CD14-positive monocyte (primary cell): Measurements from ENCODE around the gene EVX1. TPM values are rescaled to one million over a fixed set of nuclear protein-coding genes. Genes with fewer than 3 reads are reported as not detected.

Experiments
- DNase-seq, 3 donors: peaks; one replicate each; pipeline ENCODE4 v3.0.0-alpha.2; 2011 to 2022
- H2AFZ ChIP-seq: 2 replicates; pipeline ENCODE4 v1.6.0; 2012; ENCODE audit warnings: mild to moderate bottlenecking, low read depth, low read length, inconsistent platforms; ENCODE audit not compliant: insufficient read depth, poor library complexity, severe bottlenecking
- H3K27ac ChIP-seq, 2 donors: 1 replicate in 1 of 2; 2 replicates in 1 of 2; pipeline ENCODE4 v1.5.1; 2012 to 2013; ENCODE audit warnings: low read length in 2 of 2, control low read depth in 1 of 2, inconsistent platforms in 1 of 2, low read depth in 1 of 2, mild to moderate bottlenecking in 1 of 2
- H3K27me3 ChIP-seq, 2 donors: one replicate each; pipeline versions ENCODE4 v1.6.0 to v1.6.1; 2011 to 2013; ENCODE audit warnings: low read length in 2 of 2; ENCODE audit not compliant: control insufficient read depth in 2 of 2, insufficient read depth in 2 of 2
- H3K36me3 ChIP-seq, 2 donors: replicated peaks in 1 of 2; 1 replicate in 1 of 2; 2 replicates in 1 of 2; pipeline versions ENCODE4 v1.5.1 to v1.6.1; 2012 to 2013; ENCODE audit warnings: low read length in 2 of 2, control low read depth in 1 of 2, inconsistent platforms in 1 of 2, mild to moderate bottlenecking in 1 of 2; ENCODE audit not compliant: insufficient read depth in 2 of 2, control insufficient read depth in 1 of 2
- H3K4me1 ChIP-seq, 2 donors: 1 replicate in 1 of 2; 2 replicates in 1 of 2; pipeline versions ENCODE4 v1.5.1 to v1.6.1; 2012 to 2013; ENCODE audit warnings: low read length in 2 of 2, control low read depth in 1 of 2, inconsistent platforms in 1 of 2, mild to moderate bottlenecking in 1 of 2, moderate library complexity in 1 of 2; ENCODE audit not compliant: insufficient read depth in 2 of 2, control insufficient read depth in 1 of 2
- H3K4me2 ChIP-seq: replicated peaks from 2 replicates; pipeline ENCODE3; 2012; ENCODE audit warnings: low read length, moderate library complexity, mild to moderate bottlenecking; ENCODE audit not compliant: poor library complexity, severe bottlenecking; ENCODE audit errors: extremely low read depth
- H3K4me3 ChIP-seq, 3 experiments: fragments of 200-600 bp in 1 of 3; sonication (generic) in 1 of 3; replicated peaks in 1 of 3; 1 replicate in 2 of 3; 2 replicates in 1 of 3; pipeline ENCODE4 v1.5.1; 2011 to 2013; ENCODE audit warnings: low read length in 3 of 3, mild to moderate bottlenecking in 3 of 3, control low read depth in 2 of 3, low read depth in 2 of 3, inconsistent platforms in 1 of 3, moderate library complexity in 1 of 3
- H3K79me2 ChIP-seq: 2 replicates; pipeline ENCODE4 v1.6.0; 2012; ENCODE audit warnings: mild to moderate bottlenecking, control low read depth, inconsistent platforms, low read length, moderate library complexity; ENCODE audit not compliant: insufficient read depth
- H3K9ac ChIP-seq: 2 replicates; pipeline ENCODE4 v1.6.0; 2017; ENCODE audit warnings: low read length, mild to moderate bottlenecking; ENCODE audit not compliant: insufficient read depth, poor library complexity, severe bottlenecking
- H3K9me3 ChIP-seq, 2 donors: replicated peaks in 1 of 2; 1 replicate in 1 of 2; 2 replicates in 1 of 2; pipeline versions ENCODE4 v1.5.1 to v1.6.1; 2012 to 2013; ENCODE audit warnings: low read length in 2 of 2, control low read depth in 1 of 2; ENCODE audit not compliant: control insufficient read depth in 1 of 2, insufficient read depth in 1 of 2
- H4K20me1 ChIP-seq: 2 replicates; pipeline ENCODE4 v1.6.0; 2012; ENCODE audit warnings: mild to moderate bottlenecking, low read length, control low read depth, moderate library complexity; ENCODE audit not compliant: insufficient read depth
- H3K27ac Mint-ChIP-seq, 7 donors: one replicate each; pipeline ENCODE4 v1.8.0; 2020; ENCODE audit warnings: mild to moderate bottlenecking in 7 of 7, mixed read lengths in 7 of 7, moderate library complexity in 6 of 7, inconsistent platforms in 2 of 7
- H3K27me3 Mint-ChIP-seq, 3 donors: one replicate each; pipeline ENCODE4 v1.8.0; 2021 to 2022; ENCODE audit warnings: low read depth in 3 of 3, mild to moderate bottlenecking in 3 of 3, mixed read lengths in 3 of 3, moderate library complexity in 3 of 3, inconsistent platforms in 1 of 3
- H3K36me3 Mint-ChIP-seq, 2 donors: one replicate each; pipeline ENCODE4 v1.8.0; 2020; ENCODE audit warnings: mixed read lengths in 2 of 2, inconsistent platforms in 1 of 2, mild to moderate bottlenecking in 1 of 2
- H3K4me1 Mint-ChIP-seq: one replicate; pipeline ENCODE4 v1.8.0; 2020; ENCODE audit warnings: mild to moderate bottlenecking, mixed read lengths
- H3K4me3 Mint-ChIP-seq, 2 donors: one replicate each; pipeline ENCODE4 v1.8.0; 2020; ENCODE audit warnings: mild to moderate bottlenecking in 2 of 2, mixed read lengths in 2 of 2, moderate library complexity in 1 of 2
- H3K9me3 Mint-ChIP-seq, 7 donors: one replicate each; pipeline ENCODE4 v1.8.0; 2020 to 2022; ENCODE audit warnings: mixed read lengths in 7 of 7, mild to moderate bottlenecking in 6 of 7, moderate library complexity in 6 of 7, inconsistent platforms in 2 of 7
- WGBS: methylation state at CpG from one replicate; pipeline ENCODE4 v1.1.5; 2013; ENCODE audit warnings: missing lambda C conversion rate; ENCODE audit not compliant: insufficient coverage; 5-methylcytosine and 5-hydroxymethylcytosine counted together
- intact Hi-C, 2 donors: fragments of 100-400 bp; cut with micrococcal nuclease; formaldehyde crosslinking; loops; one replicate each; pipeline versions ENCODE4 v1.15.0 to v1.15.1; 2023
- polyA plus RNA-seq, 3 donors: library from polyadenylated mRNA; depleted of rRNA in 1 of 3; unstranded in 2 of 3; stranded (reverse) in 1 of 3; fragments of 300-500 nt in 2 of 3; fragments of >200 nt in 1 of 3; fragmentation: Illumina TruSeq in 2 of 3; gene quantifications; 1 replicate in 2 of 3; 2 replicates in 1 of 3; pipeline ENCODE4 v1.2.3, GENCODE V29; 2012 to 2021
- TF ChIP-seq, protein P1 (sequence below): fragments of 200-600 bp; IDR thresholded peaks from one replicate; pipeline ENCODE4 v1.8.0; 2022; ENCODE audit warnings: antibody characterized with exemption, mild to moderate bottlenecking

The EVX1 gene
- polyA plus RNA-seq, 3 donors, result not detected

DNA sequence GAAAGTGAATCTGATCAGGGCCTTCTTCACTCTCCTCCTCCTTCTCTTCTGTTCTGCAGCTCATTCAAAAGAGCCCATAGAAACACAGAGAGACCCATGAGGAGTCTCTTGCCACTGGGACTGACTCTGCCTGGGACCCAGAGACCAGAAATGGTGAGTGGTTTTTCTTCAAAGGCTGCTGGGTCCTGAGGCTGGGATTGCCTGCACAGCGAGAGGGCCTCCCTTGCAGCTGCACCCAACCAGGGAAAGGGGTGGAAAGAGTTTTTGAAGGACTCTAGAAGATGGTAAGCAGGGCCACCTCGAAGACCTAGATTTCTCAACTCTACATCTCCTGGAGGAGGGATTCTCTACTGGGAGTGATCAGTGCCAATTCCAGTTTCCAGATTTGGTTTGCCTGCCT lies 27.2 kb upstream of the EVX1 start:
- intact Hi-C loops, result loop anchor here in 1 of 2 donors (10.0 kb wide), 1 partner anchor 709 kb away; no protein-coding TSS in a partner anchor
- no peaks in the 10 kb centered on the region for H4K20me1 ChIP-seq

DNA sequence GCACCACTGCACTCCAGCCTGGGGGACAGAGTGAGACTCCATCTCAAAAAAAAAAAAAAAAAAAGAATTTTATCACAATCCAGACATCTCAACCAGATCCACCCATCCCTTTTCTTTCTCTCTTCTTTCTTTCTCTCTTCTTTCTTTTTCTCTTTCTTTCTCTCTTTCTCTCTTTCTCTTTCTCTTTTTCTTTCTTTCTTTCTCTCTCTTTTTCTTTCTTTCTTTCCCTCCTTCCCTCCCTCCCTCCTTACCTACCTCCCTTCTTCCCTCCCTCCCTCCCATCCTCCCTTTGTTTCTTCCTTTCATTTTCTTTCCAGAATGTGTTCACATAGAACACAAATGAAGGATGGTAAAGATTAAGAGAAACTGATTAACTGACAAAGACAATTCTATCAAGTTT lies 24.7 kb upstream of the EVX1 start:
- H3K9me3 ChIP-seq, result peaks cover 0 to 14% of the 10 kb centered on the region in 2 donors
- H3K4me3 ChIP-seq, result no peak overlapping the region
- Mint-ChIP-seq H3K9me3 (peaks cover 0 to 19% (median 4%) of the 10 kb centered on the region in 7 donors), H3K27ac (no peak overlapping the region), H3K27me3 (peaks cover 90 to 98% (median 94%) of the 10 kb centered on the region in 3 donors), H3K36me3 (peaks cover 0 to 8% of the 10 kb centered on the region in 2 donors), H3K4me1 (peaks cover 6% of the 10 kb centered on the region), H3K4me3 (peak overlapping the region in 1 of 2 donors; percentile 73)
- H4K20me1 ChIP-seq, result no peaks in the 10 kb centered on the region
- no peak for DNase-seq
- H3K27ac ChIP-seq, result no peak overlapping the region
- intact Hi-C loops, result loop anchor here in 1 of 2 donors (10.0 kb wide), 1 partner anchor 707 kb away; no protein-coding TSS in a partner anchor
- H3K4me1 ChIP-seq, result peaks cover 3 to 12% of the 10 kb centered on the region in 2 donors
- H3K4me2 ChIP-seq, result no peak overlapping the region
- TF ChIP-seq, protein P1, sequence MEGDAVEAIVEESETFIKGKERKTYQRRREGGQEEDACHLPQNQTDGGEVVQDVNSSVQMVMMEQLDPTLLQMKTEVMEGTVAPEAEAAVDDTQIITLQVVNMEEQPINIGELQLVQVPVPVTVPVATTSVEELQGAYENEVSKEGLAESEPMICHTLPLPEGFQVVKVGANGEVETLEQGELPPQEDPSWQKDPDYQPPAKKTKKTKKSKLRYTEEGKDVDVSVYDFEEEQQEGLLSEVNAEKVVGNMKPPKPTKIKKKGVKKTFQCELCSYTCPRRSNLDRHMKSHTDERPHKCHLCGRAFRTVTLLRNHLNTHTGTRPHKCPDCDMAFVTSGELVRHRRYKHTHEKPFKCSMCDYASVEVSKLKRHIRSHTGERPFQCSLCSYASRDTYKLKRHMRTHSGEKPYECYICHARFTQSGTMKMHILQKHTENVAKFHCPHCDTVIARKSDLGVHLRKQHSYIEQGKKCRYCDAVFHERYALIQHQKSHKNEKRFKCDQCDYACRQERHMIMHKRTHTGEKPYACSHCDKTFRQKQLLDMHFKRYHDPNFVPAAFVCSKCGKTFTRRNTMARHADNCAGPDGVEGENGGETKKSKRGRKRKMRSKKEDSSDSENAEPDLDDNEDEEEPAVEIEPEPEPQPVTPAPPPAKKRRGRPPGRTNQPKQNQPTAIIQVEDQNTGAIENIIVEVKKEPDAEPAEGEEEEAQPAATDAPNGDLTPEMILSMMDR, result no peak
- no peaks in the 10 kb centered on the region for H3K36me3 ChIP-seq
- H3K79me2 ChIP-seq, result no peaks in the 10 kb centered on the region
- no peak overlapping the region for H3K9ac ChIP-seq
- H3K27me3 ChIP-seq, result peaks cover 89 to 98% of the 10 kb centered on the region in 2 donors
- H2AFZ ChIP-seq, result no peak overlapping the region

More for the DNA sequence above, 27.2 kb upstream of the EVX1 start:
- no peak for DNase-seq
- Histone ChIP-seq H3K4me1 (peaks cover 6 to 14% of the 10 kb centered on the region in 2 donors), H3K4me3 (no peak overlapping the region), H3K79me2 (no peaks in the 10 kb centered on the region), H3K36me3 (no peaks in the 10 kb centered on the region), H3K9ac (no peak overlapping the region), H3K27me3 (peaks cover 89 to 98% of the 10 kb centered on the region in 2 donors), H3K4me2 (no peak overlapping the region), H2AFZ (no peak overlapping the region), H3K27ac (no peak overlapping the region), H3K9me3 (peaks cover 4 to 15% of the 10 kb centered on the region in 2 donors)
- WGBS, result no CpG with 5 or more reads among the region's 2 CpGs
- Mint-ChIP-seq H3K36me3 (peaks cover 4 to 8% of the 10 kb centered on the region in 2 donors), H3K4me1 (peaks cover 17% of the 10 kb centered on the region), H3K4me3 (no peak overlapping the region), H3K9me3 (peaks cover 0 to 27% (median 5%) of the 10 kb centered on the region in 7 donors), H3K27me3 (peaks cover 94 to 98% (median 96%) of the 10 kb centered on the region in 3 donors), H3K27ac (peak overlapping the region in 1 of 7 donors; percentile 61)
- TF ChIP-seq, protein P1, result no peak
